Measurements from ENCODE around the gene DIS3L2.
"Not testable (repeated sequence)": the region's sequence is repeated elsewhere in the genome, so short reads cannot be mapped to it uniquely, and the experiment has no call there.

Gene DIS3L2

DNA sequence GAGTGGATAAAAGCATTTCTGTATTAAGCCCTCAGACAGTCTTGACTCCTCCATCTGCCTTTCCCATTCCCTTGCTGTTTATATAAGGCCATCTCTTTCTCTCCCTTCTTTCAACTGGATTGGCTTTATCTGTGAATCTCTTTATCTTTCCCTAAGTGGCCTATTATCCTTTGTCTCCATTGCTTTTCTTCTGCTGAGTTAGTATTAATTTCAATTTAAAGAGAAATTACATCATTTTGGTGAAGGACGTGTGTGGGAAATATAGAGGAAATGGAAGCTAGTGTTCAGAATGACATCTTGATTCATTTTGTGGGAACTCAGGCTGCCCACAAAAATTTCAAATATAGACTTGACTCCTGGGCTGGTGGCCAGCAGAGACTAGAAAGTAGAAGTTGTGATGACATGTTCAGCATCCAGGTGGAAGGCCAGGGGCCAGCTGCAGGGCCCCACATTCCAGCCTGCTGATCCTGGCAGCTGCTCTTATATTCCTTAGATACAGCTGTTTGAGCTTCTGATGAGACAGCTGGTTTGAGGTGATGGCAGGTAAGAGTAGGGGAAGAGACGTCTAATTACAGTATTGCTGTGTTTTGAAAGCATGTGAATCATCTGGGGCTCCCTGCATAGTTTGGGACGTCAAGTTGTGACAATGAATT is 52.3 kb downstream of the DIS3L2 start:
- no peak for DNase-seq

DNA sequence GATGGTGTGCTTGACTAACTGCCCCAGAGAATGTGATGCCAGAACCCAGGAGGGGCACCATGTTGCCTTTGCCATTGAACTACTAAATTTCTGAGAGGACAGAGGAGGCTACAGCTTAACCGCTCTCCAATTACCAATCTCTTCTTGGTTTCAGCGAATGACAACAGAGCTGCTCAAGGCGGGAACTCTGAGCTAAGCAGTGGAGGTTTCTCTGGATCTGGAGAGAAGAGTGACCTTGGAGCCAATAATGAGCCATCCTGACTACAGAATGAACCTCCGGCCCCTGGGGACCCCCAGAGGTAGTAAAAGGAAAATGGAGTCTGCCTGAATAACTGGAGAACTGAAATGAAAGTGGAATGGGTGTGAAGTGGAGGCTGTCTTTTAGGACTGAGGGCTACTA is 53.2 kb downstream of the DIS3L2 start:
- DNase-seq: no peak

DNA sequence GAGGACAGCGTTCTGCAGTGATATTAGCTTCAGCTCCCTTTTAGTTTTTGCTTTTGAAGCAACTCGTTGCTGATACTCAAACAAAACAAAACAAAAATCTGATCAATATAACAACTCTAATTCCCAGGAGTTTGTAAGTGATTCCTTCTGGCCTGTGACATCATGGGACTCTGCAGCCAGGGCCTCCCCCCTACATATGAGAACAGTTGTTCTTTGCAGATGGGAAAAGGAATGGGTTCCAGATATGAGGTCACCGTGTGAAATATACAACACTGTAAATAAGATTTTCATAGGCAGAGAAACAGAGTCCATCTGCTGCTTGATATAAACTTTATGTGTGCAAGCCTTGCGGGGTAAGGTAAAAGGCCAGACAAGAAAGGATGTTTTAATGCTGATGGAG is 56.7 kb downstream of the DIS3L2 start:
- no peak for DNase-seq

DNA sequence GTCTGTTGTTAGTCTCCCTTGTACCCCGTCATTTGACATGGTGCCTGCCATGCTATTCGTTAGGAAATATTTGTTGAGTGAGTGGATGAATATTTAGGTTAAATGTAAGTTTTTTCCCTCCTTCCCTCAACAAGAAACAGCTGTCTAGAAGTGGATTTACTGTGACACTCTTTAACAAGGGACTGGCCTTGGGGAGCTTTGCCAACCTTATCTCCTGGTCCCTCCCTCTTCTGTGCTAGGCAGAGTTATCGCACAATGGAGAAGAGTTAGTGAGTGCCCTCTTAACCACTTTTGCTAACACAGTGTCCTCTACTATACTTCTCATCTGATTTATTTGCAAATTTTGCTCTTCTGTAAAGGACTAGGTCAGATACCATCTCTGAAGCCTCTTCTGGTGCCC is 61.2 kb downstream of the DIS3L2 start:
- DNase-seq: no peak

DNA sequence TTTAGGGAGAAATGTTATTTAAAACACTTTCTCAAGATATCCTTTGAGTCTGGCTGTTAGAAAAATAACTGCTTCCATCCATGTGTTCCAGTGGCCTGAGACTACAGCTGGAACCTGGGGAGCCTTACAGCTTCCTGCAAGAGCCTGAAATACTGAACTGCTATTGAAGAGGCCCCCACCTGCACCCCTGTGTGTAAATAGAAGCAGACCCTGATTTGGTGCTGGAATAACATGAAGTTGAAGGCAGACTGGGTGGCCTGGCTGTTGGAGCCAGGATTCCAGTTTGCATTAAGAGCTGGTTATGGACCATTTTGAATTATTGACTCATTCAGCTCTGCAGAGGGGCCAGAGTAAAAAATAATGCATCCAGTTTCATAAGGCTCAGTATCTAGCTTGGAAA is 61.9 kb downstream of the DIS3L2 start:
- DNase-seq: no peak

DNA sequence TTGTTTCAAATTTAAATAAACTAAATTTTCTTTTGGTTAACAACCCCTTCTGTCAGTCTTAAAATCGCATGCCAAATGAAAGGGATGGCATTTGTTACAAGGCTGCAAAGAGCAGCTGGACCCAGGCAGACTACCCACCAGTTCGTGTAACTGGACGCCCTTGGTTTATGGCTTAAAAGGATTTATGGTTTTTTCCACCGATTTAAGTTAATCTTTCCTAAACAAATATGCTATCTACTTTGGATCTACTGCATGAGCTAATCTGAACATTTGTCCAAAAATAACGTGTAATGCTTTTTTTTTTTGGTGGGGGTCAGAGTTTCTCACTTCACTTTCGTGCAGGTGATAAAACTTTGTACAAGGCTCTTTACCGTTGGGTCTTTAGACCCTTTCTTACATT is 62.9 kb downstream of the DIS3L2 start:
- DNase-seq: no peak

DNA sequence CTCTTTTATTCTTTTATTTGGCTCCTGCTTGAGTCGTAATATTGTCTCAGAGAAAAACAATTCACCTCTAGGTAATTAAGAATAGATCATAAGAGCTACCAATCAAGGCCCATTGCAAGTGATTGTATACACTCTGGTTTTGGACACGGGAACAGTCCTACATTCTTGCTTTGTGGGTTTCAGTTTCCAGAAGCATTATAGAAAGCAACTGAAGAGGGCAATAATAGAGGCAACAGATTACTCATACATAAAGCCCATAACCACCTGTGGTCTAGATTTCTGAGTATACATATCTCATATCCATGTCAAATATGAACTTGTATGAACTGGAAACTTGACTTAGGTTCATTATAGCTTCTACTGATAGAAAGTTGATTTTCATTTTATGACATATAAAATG is 65.4 kb downstream of the DIS3L2 start:
- DNase-seq: peak; percentile 5

DNA sequence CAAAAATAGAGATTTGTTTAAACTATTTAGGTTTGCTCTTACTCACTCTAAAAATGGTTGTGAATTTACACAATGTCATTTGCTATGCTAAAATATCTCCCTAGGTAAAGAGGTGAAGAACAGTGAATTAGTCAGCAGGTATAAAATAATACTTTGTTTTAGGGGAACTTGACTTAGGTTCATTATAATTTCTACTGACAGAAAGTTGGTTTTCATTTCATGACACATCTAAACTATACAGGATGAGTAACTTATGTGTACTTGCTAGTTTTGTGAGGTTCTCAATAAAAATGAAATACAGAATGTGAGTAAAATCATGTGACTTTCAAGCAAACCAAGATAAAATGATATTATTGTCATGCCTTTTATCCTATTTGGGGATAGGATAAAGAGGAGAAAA is 66.0 kb downstream of the DIS3L2 start:
- DNase-seq: no peak

DNA sequence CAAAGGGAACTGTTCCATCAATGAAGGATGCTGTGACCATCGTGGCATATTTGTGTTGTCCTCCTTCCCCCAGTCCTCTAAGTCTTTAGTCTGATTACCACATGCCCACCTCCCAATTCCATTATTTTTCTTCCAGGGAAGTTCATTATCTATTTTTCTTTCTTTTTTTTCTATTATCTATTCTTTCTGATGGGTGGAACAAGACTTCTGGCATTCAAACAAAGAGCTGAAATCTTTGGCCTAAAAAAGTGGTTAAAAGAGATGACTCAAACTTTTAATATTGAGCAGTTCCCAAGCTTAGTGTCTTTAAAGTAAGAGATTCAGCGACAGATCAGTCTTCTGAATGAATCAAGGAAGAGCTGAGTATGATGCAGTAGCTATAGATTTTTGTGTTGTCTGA is 66.6 kb downstream of the DIS3L2 start:
- DNase-seq: no peak

DNA sequence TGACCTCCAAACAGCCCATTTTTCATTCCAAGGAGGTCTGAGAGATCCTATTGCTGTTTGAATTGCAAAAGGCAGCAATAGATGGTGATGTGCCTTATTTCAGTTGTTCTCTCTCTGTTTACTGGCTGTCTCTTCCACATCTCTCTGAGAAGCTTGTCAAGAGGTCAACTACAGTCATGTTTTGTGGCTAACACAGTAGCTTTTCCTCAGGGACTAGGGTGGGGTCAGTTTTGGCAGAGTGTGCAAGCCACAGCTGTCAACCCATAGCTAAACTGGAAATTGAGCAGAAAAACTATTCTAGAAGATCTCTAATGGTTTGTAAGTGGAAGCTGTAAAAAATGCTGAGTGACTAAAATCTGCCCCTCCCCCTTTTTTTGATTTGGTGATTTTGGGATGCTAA is 67.1 kb downstream of the DIS3L2 start:
- DNase-seq: no peak

DNA sequence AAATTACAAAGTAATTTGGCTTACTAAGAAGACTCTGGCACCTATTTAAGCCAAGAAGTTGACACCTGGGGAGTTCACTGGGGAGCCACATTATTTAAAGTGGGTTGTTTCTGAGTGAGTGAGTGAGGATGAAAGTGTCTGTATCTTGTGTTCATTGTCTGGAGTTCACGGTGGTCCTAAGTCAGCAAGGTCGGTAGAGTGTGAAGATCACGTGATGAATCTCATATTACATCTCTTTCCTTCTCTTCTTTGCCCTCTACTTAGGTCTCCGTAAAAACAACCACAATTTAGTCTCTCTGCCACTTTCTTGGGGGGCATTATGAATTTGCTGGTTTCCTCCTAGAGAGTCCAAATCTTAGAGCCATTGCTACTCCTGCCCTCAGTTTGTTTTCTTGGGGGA is 67.8 kb downstream of the DIS3L2 start:
- no peak for DNase-seq

DNA sequence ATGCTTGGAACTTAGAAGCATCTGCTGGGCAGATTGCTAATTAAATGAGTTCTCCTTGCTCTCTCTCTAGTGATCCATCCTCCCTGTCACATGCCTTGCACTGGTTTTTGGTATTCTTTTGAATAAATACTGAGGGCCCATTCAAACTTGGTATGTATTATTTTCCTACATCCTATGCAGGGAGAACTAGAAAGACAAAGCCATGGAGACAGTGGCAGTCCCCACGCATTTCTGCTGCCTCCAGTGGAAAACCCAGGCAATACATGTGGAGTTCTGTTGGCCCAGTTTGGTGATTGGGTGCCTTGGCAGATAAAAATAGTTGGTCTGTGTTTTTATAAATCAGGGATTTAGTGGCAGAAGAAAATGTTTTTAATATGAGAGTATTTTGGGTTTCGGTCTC is 68.7 kb downstream of the DIS3L2 start:
- DNase-seq: no peak

DNA sequence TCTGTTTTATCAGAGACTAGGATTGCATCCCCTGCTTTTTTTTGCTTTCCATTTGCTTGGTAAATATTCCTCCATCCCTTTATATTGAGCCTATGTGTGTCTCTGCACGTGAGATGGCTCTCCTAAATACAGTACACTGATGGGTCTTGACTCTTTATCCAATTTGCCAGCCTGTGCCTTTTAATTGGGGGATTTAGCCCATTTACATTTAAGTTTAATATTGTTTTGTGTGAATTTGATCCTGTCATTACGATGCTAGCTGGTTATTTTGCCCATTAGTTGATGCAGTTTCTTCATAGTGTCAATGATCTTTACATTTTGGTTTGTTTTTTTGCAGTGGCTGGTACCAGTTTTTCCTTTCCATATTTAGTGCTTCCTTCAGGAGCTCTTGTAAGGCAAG is 73.8 kb downstream of the DIS3L2 start:
- DNase-seq: not testable (repeated sequence)

DNA sequence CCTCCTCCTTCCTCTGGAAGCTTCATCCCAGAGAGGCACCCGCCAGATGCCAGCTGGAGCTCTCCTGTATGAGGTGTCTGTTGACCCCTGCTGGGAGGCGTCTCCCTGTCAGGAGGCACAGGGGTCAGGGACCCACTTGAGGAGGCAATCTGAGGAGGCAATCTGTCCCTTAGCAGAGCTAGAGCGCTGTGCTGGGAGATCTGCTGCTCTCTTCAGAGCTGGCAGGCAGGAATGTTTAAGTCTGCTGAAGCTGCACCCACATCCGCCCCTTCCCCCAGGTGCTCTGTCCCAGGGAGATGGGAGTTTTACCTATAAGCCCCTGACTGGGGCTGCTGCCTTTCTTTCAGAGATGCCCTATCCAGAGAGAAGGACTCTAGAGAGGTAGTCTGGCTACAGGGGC is 75.4 kb downstream of the DIS3L2 start:
- DNase-seq: not testable (repeated sequence)

DNA sequence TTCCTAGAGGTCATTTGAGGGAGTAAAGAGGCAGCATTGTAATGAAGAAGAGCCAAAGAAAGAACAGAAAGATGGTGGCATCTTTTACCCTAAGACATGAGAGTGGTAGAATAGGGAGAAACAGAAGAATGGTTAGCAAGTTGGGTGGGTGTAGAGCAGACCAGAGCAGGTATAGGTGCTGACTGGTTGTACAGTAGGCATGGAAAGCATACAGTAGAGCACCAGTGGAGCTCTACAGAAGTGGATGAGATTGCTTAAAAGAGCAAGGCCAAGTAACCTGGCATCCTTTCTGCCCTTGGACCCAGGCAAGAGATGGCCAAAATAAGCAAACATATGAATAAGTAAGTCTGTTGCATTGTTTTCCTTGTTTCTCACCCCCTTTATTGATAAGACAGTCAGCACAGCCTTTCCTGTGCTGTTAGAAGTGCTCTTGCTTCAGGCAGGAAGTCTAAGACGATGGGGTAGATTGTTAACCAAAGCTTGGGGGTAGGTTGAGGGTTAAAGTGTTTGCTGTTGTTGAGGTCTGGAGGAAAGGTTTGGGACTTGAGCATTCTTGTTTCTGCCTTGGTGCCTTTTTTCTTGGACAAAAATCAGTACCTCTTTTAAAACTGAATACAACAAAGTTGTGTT is 76.9 kb downstream of the DIS3L2 start:
- no peak for DNase-seq

DNA sequence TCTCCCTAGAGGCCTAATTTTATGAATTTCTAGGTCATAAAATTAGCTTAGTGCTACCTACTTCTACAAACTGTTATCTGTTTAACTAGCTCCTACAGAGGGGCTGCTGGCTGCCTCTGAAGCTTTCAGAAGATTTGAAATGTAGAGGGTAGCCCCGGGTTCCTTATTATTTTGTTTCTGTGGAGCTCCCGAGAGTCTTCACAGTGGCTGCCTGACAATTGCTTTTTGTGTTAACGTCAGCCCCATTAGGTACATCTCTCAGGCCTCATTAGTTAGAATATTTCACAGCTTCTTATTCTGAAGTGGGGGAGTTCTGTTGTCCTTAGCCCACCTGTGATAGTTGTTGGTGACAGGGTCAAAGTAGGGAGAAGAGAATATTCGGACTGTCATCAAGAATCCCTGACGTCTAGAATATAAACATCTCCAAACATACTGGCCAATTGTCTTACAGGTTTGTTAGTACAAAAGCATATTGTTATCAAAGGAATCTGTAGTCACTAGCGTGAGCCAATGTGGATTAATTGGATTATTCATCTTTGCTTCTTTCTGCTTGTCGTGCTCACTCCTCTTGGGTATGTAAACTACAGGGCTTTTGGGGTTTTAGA is 77.5 kb downstream of the DIS3L2 start:
- DNase-seq: no peak

DNA sequence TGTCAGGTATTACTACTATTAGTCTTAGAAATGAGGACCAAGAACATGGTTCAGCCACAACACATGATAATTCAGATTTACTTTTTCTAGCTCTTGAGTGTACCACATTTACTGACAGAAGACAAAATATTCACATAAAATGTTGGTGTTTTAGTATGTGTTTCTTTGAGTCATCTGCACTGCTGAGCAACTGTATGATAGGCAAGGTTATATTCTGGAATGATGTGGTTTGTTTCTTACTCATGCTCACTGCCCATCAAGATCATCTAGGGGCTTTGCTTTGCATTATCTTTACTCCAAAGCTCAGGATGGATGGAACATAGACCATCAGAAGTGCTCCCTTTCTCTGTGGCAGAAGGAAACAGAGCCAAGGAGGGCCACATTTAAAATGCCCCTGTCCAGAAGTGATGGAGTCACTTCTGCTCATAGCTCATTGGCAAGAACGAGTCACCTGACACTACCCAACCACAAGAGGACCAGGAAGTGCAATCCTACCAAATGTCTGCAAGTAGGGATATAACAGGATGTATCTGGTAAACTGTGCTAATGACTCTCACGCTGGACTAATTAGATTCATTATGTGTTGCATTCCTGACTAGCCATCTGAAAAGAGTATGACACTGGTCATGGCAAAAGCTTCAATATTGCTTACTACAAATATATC is 81.5 kb downstream of the DIS3L2 start:
- DNase-seq: no peak

DNA sequence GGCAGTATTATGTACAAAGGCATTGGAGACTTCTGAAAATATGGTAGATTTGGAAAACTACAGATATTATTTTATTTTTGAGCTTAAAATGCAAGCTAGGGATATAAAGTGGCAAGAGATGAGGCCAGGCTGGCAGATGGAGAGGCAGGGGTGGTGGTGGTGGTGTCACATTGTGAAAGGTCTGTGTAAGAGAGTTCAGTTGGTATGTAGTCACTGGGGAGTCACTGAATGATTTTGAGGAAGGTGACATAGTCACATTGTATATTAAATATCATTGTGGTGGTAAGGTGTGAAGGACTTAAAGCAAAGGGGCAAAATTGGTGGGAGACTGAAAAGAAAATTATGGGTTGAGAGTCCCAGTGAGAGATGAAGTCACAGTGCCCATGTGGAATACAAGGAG is 82.5 kb downstream of the DIS3L2 start:
- DNase-seq: no peak

DNA sequence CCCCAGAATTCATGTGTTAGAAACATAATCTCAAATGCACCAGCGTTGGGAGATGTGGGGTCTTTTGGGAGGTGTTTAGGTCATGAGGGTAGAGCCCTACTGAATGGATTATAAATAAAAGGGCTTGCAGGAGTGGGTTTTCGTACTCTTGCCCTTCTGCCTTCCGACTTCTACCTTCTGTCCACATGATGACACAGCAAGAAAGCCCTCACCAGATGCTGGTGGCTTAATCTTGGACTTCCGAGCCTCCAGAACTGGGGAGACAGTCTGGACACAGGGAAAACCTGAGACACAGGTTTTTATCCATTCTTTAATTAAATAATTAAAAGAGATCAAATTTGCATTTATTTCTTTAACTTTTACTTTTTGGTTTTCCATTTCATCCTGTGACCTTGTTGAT is 87.8 kb downstream of the DIS3L2 start:
- DNase-seq: no peak

DNA sequence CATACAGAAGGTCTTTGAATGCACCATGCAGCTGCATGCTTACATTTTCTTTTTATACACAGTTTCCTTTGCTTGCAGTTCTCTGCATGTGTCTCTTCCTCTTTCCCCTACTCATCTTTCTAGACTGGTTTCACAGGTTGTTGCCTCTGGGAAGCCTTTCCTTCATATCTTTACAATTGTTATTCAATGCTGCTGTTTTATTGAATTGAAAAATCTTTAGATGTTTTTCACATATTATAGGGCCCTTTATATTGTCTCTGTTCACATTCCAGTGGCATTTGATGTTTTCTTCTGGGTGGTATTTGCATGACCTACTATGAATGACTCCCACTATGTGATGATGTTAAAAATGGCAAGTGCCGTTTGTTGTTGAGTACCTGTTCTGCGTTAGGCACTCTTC is 91.1 kb downstream of the DIS3L2 start:
- no peak for DNase-seq

DNA sequence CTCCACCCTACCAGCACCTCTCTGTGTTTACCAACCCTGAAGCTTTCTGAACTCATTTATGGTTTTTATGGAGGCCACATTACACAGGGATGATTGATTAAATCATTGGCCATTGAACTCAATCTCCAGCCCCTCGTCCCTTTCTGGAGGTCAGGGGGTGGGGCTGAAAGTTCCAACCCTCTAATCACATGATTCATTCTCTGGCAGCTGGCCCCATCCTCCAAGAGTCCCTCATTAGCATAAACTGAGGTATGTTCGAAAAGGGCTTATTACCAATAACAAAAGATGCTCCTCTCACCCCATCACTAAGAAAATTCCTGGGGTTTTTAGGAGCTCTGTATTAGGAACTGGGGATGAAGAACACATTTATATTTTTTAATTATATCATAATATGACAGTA is 92.3 kb downstream of the DIS3L2 start:
- no peak for DNase-seq

DNA sequence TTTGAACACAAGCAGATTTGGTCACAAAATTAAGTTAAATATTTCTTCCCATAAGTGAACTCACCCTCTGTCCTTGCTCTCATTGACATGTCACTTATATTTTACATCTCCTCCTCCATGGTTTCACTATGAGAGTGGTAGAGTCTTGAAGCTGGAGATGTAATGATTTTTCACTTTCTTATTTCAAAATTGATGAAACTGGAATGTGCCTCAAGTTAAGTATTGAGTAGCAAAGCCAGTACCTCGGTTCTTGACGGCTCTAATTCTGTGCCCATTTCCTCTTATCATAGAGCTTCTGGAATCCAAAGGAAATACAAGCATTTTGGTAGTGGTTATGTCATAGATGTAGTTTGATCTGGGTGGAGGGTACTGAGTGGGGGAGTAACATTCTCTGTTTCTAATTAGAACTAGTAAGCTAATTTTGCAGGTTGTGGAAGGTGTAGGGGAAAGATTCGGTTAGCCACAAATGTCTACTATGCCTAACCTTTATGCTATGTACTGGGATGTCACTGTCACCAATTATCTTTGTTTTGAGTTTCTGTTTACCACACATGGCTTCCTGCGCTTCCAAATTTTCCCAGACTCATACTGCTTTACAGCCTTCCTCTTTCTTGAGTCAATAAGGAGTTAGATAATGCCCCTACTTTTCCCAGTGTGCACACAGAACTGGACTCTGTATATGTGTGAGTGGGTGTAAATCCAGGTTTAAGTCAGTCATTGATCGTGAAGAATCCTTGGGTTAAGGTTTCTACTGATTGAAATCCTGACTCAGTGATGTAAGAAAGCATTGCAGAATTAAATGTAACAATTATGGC is 96.8 kb downstream of the DIS3L2 start:
- DNase-seq: no peak

DNA sequence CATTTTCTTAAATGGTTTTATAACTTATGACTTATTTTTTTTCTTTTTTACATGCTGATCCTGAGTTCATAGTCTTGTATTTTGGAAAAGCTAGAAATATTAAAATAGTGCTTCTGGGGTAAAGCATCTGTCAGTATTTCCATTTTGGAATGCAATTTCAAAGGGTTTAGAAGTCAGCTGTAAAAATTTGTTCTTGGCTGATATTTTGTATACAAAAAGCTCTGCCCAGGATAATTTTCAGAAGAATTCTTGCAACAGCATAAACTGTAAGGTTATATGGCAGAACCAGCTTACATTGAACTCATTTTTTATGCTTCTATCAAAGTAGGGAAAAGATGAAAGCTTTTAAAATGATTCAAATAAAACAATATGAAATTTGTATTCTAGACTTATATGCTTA is 97.4 kb downstream of the DIS3L2 start:
- DNase-seq: no peak
